Trophoblast cell (in vitro differentiated cells and primary cell): Measurements from ENCODE around the gene SLC9A1.

Experiments
- DNase-seq, 2 donors: peaks; one replicate each; pipeline ENCODE4 v3.0.0-alpha.2; 2016
- H2AFZ ChIP-seq: 2 replicates; pipeline ENCODE4 v1.6.1; 2013; ENCODE audit warnings: low read length, moderate library complexity, mild to moderate bottlenecking; ENCODE audit not compliant: insufficient read depth, poor library complexity
- H2AK5ac ChIP-seq: 2 replicates; pipeline ENCODE4 v1.6.1; 2013; ENCODE audit warnings: mild to moderate bottlenecking, low read length
- H2BK120ac ChIP-seq: 2 replicates; pipeline ENCODE4 v1.6.1; 2013; ENCODE audit warnings: low read length, mild to moderate bottlenecking, moderate library complexity; ENCODE audit not compliant: insufficient read depth, poor library complexity
- H2BK12ac ChIP-seq: 2 replicates; pipeline ENCODE4 v1.6.1; 2013; ENCODE audit warnings: mild to moderate bottlenecking, low read length, moderate library complexity
- H2BK5ac ChIP-seq: 2 replicates; pipeline ENCODE4 v1.6.1; 2013; ENCODE audit warnings: low read length, low read depth, moderate library complexity, mild to moderate bottlenecking; ENCODE audit not compliant: poor library complexity
- H3K14ac ChIP-seq: 2 replicates; pipeline ENCODE4 v1.6.1; 2013; ENCODE audit warnings: mild to moderate bottlenecking, low read length
- H3K18ac ChIP-seq: 2 replicates; pipeline ENCODE4 v1.6.1; 2013; ENCODE audit warnings: mild to moderate bottlenecking, low read length
- H3K23ac ChIP-seq: 2 replicates; pipeline ENCODE4 v1.6.1; 2013; ENCODE audit warnings: low read length
- H3K27ac ChIP-seq: 2 replicates; pipeline ENCODE4 v1.5.1; 2013; ENCODE audit warnings: low read depth, mild to moderate bottlenecking, inconsistent platforms, low read length, moderate library complexity
- H3K27me3 ChIP-seq: 2 replicates; pipeline ENCODE4 v1.6.1; 2013; ENCODE audit warnings: inconsistent platforms, mild to moderate bottlenecking, low read length, moderate library complexity; ENCODE audit not compliant: insufficient read depth
- H3K36me3 ChIP-seq, 2 experiments: 1 replicate in 1 of 2; 2 replicates in 1 of 2; pipeline ENCODE4 v1.6.1; 2013; ENCODE audit warnings: low read length in 2 of 2, mild to moderate bottlenecking in 2 of 2, moderate library complexity in 1 of 2; ENCODE audit not compliant: insufficient read depth in 2 of 2, control insufficient read depth in 1 of 2
- H3K4ac ChIP-seq: 2 replicates; pipeline ENCODE4 v1.6.1; 2013; ENCODE audit warnings: low read depth, mild to moderate bottlenecking, low read length, moderate library complexity
- H3K4me1 ChIP-seq, 2 experiments: 1 replicate in 1 of 2; 2 replicates in 1 of 2; pipeline ENCODE4 v1.6.1; 2013; ENCODE audit warnings: low read length in 2 of 2, mild to moderate bottlenecking in 2 of 2, moderate library complexity in 1 of 2; ENCODE audit not compliant: insufficient read depth in 2 of 2, control insufficient read depth in 1 of 2
- H3K4me2 ChIP-seq: 2 replicates; pipeline ENCODE4 v1.6.1; 2013; ENCODE audit warnings: inconsistent platforms, mild to moderate bottlenecking, low read length, moderate library complexity
- H3K4me3 ChIP-seq: 2 replicates; pipeline ENCODE4 v1.5.1; 2013; ENCODE audit warnings: mild to moderate bottlenecking, low read depth, low read length, inconsistent platforms
- H3K79me1 ChIP-seq: one replicate; pipeline ENCODE4 v1.6.1; 2013; ENCODE audit warnings: low read length
- H3K79me2 ChIP-seq: 2 replicates; pipeline ENCODE4 v1.6.1; 2013; ENCODE audit warnings: low read length, mild to moderate bottlenecking; ENCODE audit not compliant: control insufficient read depth, insufficient read depth, poor library complexity
- H3K9ac ChIP-seq: 2 replicates; pipeline ENCODE4 v1.6.1; 2013; ENCODE audit warnings: mild to moderate bottlenecking, low read length
- H3K9me3 ChIP-seq: 2 replicates; pipeline ENCODE4 v1.6.1; 2013; ENCODE audit warnings: low read depth, mild to moderate bottlenecking, control low read depth, inconsistent platforms, low read length; ENCODE audit not compliant: insufficient read depth
- H4K12ac ChIP-seq: 2 replicates; pipeline ENCODE4 v1.6.1; 2013; ENCODE audit warnings: low read depth, mild to moderate bottlenecking, low read length, moderate library complexity
- H4K8ac ChIP-seq: 2 replicates; pipeline ENCODE4 v1.6.1; 2013; ENCODE audit warnings: low read depth, mild to moderate bottlenecking, low read length, moderate library complexity
- H4K91ac ChIP-seq: one replicate; pipeline ENCODE4 v1.6.1; 2013; ENCODE audit warnings: low read depth, mild to moderate bottlenecking, low read length, moderate library complexity
- WGBS: extraction: QIAGEN DNeasy Blood & Tissue Kit; methylation state at CpG from one replicate; pipeline ENCODE4 v1.1.7; 2013; ENCODE audit warnings: missing lambda C conversion rate; ENCODE audit not compliant: insufficient read length, insufficient coverage; ENCODE audit errors: extremely low coverage; 5-methylcytosine and 5-hydroxymethylcytosine counted together

Gene SLC9A1

GRCh38 chr1:27135541-27136235 lies 19.2 kb downstream of the SLC9A1 start:
- Histone ChIP-seq H3K27me3 (no peaks in the 10 kb centered on the region), H2BK120ac (no peak overlapping the region), H3K23ac (no peak overlapping the region), H2BK5ac (no peak overlapping the region), H3K4ac (peak overlapping the region; percentile 51), H3K9ac (no peak overlapping the region), H3K9me3 (no peaks in the 10 kb centered on the region), H3K27ac (no peak overlapping the region), H3K4me3 (no peak overlapping the region), H4K91ac (no peak overlapping the region), H3K18ac (peak overlapping the region; percentile 28), H3K14ac (no peak overlapping the region), H3K4me2 (no peak overlapping the region), H3K79me2 (peaks cover 11% of the 10 kb centered on the region), H4K8ac (no peak overlapping the region), H4K12ac (no peak overlapping the region), H3K4me1 (peaks cover 27 to 31% of the 10 kb centered on the region in 2 experiments), H2BK12ac (no peak overlapping the region), H3K36me3 (peaks cover 15 to 20% of the 10 kb centered on the region in 2 experiments), H2AK5ac (no peak overlapping the region), H2AFZ (no peak overlapping the region), H3K79me1 (peaks cover 7% of the 10 kb centered on the region)
- no peak for DNase-seq
- WGBS, result no CpG with 5 or more reads among the region's 5 CpGs

- Histone ChIP-seq H3K4me3 (no peak overlapping the region), H3K4ac (no peak overlapping the region), H3K36me3 (peaks cover 15 to 19% of the 10 kb centered on the region in 2 experiments), H3K14ac (no peak overlapping the region), H3K9me3 (no peaks in the 10 kb centered on the region), H3K4me2 (no peak overlapping the region), H3K4me1 (peaks cover 26 to 27% of the 10 kb centered on the region in 2 experiments), H3K18ac (no peak overlapping the region), H2BK120ac (no peak overlapping the region), H2BK5ac (no peak overlapping the region), H3K79me1 (peaks cover 7% of the 10 kb centered on the region), H4K8ac (no peak overlapping the region), H3K9ac (no peak overlapping the region), H3K27me3 (no peaks in the 10 kb centered on the region), H3K23ac (no peak overlapping the region), H2BK12ac (no peak overlapping the region), H4K12ac (no peak overlapping the region), H3K79me2 (peaks cover 9% of the 10 kb centered on the region), H2AK5ac (no peak overlapping the region), H3K27ac (no peak overlapping the region), H4K91ac (no peak overlapping the region), H2AFZ (no peak overlapping the region)
- no CpG with 5 or more reads among the region's 6 CpGs for WGBS
- no peak for DNase-seq
Measured at GRCh38 chr1:27133991-27134390, 20.9 kb downstream of the SLC9A1 start.

- Histone ChIP-seq H3K79me2 (peaks cover 5% of the 10 kb centered on the region), H2AK5ac (no peak overlapping the region), H3K4me2 (no peak overlapping the region), H3K27me3 (no peaks in the 10 kb centered on the region), H3K9ac (no peak overlapping the region), H3K14ac (no peak overlapping the region), H2AFZ (no peak overlapping the region), H2BK120ac (no peak overlapping the region), H3K4me3 (no peak overlapping the region), H3K4ac (no peak overlapping the region), H3K4me1 (peaks cover 18% of the 10 kb centered on the region in 2 experiments), H2BK5ac (no peak overlapping the region), H4K91ac (no peak overlapping the region), H3K23ac (no peak overlapping the region), H3K36me3 (peaks cover 12 to 18% of the 10 kb centered on the region in 2 experiments), H4K12ac (no peak overlapping the region), H3K79me1 (peaks cover 4% of the 10 kb centered on the region), H3K18ac (no peak overlapping the region), H4K8ac (no peak overlapping the region), H3K9me3 (peaks cover 1% of the 10 kb centered on the region), H3K27ac (no peak overlapping the region), H2BK12ac (no peak overlapping the region)
- no CpG with 5 or more reads among the region's 5 CpGs for WGBS
- no peak for DNase-seq
Measured at GRCh38 chr1:27133158-27133557, 21.8 kb downstream of the SLC9A1 start.

GRCh38 chr1:27132624-27133023 lies 22.3 kb downstream of the SLC9A1 start:
- Histone ChIP-seq H2BK5ac (no peak overlapping the region), H2AFZ (no peak overlapping the region), H4K8ac (no peak overlapping the region), H2BK120ac (no peak overlapping the region), H3K79me2 (peaks cover 1% of the 10 kb centered on the region), H2BK12ac (no peak overlapping the region), H3K4me3 (no peak overlapping the region), H3K27ac (no peak overlapping the region), H4K12ac (no peak overlapping the region), H3K4me2 (no peak overlapping the region), H4K91ac (no peak overlapping the region), H3K27me3 (no peaks in the 10 kb centered on the region), H3K4ac (no peak overlapping the region), H3K14ac (no peak overlapping the region), H3K23ac (no peak overlapping the region), H3K4me1 (peaks cover 12 to 13% of the 10 kb centered on the region in 2 experiments), H3K9ac (no peak overlapping the region), H3K36me3 (peaks cover 11 to 22% of the 10 kb centered on the region in 2 experiments), H2AK5ac (no peak overlapping the region), H3K9me3 (peaks cover 1% of the 10 kb centered on the region), H3K18ac (no peak overlapping the region), H3K79me1 (no peaks in the 10 kb centered on the region)
- peak in 1 of 2 donors; percentile 29 for DNase-seq
- WGBS, result no CpG with 5 or more reads among the region's 7 CpGs
